WTC11 (cell line): ENCODE results near the gene RADX. TPM values are rescaled to one million over a fixed set of nuclear protein-coding genes. Genes with fewer than 3 reads are reported as not detected.

Experiments
- ATAC-seq: fragments of 200-7000 bp; cut with Tn5 transposase; 2 replicates; pipeline ENCODE4 v1.10.0; 2021; ENCODE audit warnings: mild to moderate bottlenecking, moderate library complexity
- Bru-seq: library from RNA; stranded (reverse); fragments of 400-500 nt; gene quantifications from one replicate; lab custom pipeline; 2021; lab: Mats Ljungman, UMichigan
- CTCF ChIA-PET: fragments of 300-600 bp; sonication (Branson Sonifier 250); formaldehyde crosslinking; loops from one replicate; lab custom pipeline; 2021; ENCODE audit warnings: antibody characterized with exemption; lab: Charles Lee
- POLR2A ChIA-PET: fragments of 350-600 bp; sonication (Branson Sonifier 250); formaldehyde crosslinking; loops from one replicate; lab custom pipeline; 2021; ENCODE audit warnings: antibody characterized with exemption; lab: Charles Lee
- DNase-seq: peaks from one replicate; pipeline ENCODE4 v3.0.0; 2021; ENCODE audit warnings: low spot score
- H3K27ac Mint-ChIP-seq: 2 replicates; pipeline ENCODE4 v1.8.0; 2021; ENCODE audit warnings: mixed read lengths
- H3K27me3 Mint-ChIP-seq: 2 replicates; pipeline ENCODE4 v1.8.0; 2021; ENCODE audit warnings: low read depth, mild to moderate bottlenecking, moderate library complexity, mixed read lengths
- H3K36me3 Mint-ChIP-seq: 2 replicates; pipeline ENCODE4 v1.8.0; 2021; ENCODE audit warnings: mixed read lengths
- H3K4me1 Mint-ChIP-seq: 2 replicates; pipeline ENCODE4 v1.8.0; 2022; ENCODE audit warnings: mixed read lengths
- H3K4me3 Mint-ChIP-seq: 2 replicates; pipeline ENCODE4 v1.8.0; 2021; ENCODE audit warnings: mild to moderate bottlenecking, moderate library complexity, mixed read lengths
- H3K9me3 Mint-ChIP-seq: 2 replicates; pipeline ENCODE4 v1.8.0; 2021; ENCODE audit warnings: mixed read lengths
- AR ChIP-seq: fragments of 250-450 bp; sonication (Bioruptor Pico); IDR thresholded peaks from 2 replicates; pipeline ENCODE4 v1.9.0; 2021; ENCODE audit warnings: mild to moderate bottlenecking
- ELF4 ChIP-seq: sonication (generic); formaldehyde crosslinking; IDR thresholded peaks from 2 replicates; pipeline ENCODE4 v1.8.1; 2022; ENCODE audit warnings: low read depth, mild to moderate bottlenecking, moderate library complexity, missing genetic modification reagents
- GABPB1 ChIP-seq: sonication (generic); formaldehyde crosslinking; IDR thresholded peaks from 2 replicates; pipeline ENCODE4 v1.8.1; 2023; ENCODE audit warnings: mild to moderate bottlenecking, missing genetic modification reagents
- GRHL2 ChIP-seq: fragments of 250-450 bp; sonication (Bioruptor Pico); IDR thresholded peaks from 2 replicates; pipeline ENCODE4 v1.8.0; 2022; ENCODE audit warnings: mild to moderate bottlenecking, moderate library complexity; ENCODE audit not compliant: insufficient replicate concordance, severe bottlenecking
- HMGXB4 ChIP-seq: sonication (generic); formaldehyde crosslinking; IDR thresholded peaks from 2 replicates; pipeline ENCODE4 v1.8.1; 2023; ENCODE audit warnings: mild to moderate bottlenecking, moderate library complexity, missing genetic modification reagents
- MAX ChIP-seq: sonication (generic); formaldehyde crosslinking; IDR thresholded peaks from 2 replicates; pipeline ENCODE4 v1.8.0; 2022; ENCODE audit warnings: mild to moderate bottlenecking, missing genetic modification reagents
- OVOL2 ChIP-seq: fragments of 250-450 bp; sonication (Bioruptor Pico); IDR thresholded peaks from 2 replicates; pipeline ENCODE4 v1.9.0; 2021; ENCODE audit warnings: mild to moderate bottlenecking, borderline replicate concordance
- SP1 ChIP-seq: sonication (generic); formaldehyde crosslinking; conservative IDR thresholded peaks from 2 replicates; pipeline ENCODE4 v1.8.1; 2022; ENCODE audit warnings: missing genetic modification reagents
- USF2 ChIP-seq: sonication (generic); formaldehyde crosslinking; IDR thresholded peaks from 2 replicates; pipeline ENCODE4 v1.8.1; 2023; ENCODE audit warnings: mild to moderate bottlenecking, missing genetic modification reagents, moderate library complexity
- ZBTB21 ChIP-seq: sonication (generic); formaldehyde crosslinking; IDR thresholded peaks from 2 replicates; pipeline ENCODE4 v1.8.1; 2023; ENCODE audit warnings: mild to moderate bottlenecking, missing genetic modification reagents, borderline replicate concordance
- long read RNA-seq, 3 experiments: library from RNA in 1 of 3; library from capped mRNA in 1 of 3; library from polyadenylated mRNA in 1 of 3; unstranded in 2 of 3; stranded (forward) in 1 of 3; transcript quantifications; one replicate each; pipeline ENCODE4 v2.0.0, GENCODE V29; 2021
- total RNA-seq: library from RNA; stranded (reverse); gene quantifications from 3 replicates; pipeline ENCODE4 v1.2.3, GENCODE V29; 2021
- TF ChIP-seq, protein P1 (sequence below): sonication (generic); formaldehyde crosslinking; IDR thresholded peaks from 2 replicates; pipeline ENCODE4 v1.8.1; 2023; ENCODE audit warnings: mild to moderate bottlenecking, missing genetic modification reagents
- TF ChIP-seq, protein P2 (sequence below): fragments of 250-450 bp; sonication (Bioruptor Pico); IDR thresholded peaks from 2 replicates; pipeline ENCODE4 v1.8.0; 2021; ENCODE audit warnings: mild to moderate bottlenecking

RADX gene, protein sequence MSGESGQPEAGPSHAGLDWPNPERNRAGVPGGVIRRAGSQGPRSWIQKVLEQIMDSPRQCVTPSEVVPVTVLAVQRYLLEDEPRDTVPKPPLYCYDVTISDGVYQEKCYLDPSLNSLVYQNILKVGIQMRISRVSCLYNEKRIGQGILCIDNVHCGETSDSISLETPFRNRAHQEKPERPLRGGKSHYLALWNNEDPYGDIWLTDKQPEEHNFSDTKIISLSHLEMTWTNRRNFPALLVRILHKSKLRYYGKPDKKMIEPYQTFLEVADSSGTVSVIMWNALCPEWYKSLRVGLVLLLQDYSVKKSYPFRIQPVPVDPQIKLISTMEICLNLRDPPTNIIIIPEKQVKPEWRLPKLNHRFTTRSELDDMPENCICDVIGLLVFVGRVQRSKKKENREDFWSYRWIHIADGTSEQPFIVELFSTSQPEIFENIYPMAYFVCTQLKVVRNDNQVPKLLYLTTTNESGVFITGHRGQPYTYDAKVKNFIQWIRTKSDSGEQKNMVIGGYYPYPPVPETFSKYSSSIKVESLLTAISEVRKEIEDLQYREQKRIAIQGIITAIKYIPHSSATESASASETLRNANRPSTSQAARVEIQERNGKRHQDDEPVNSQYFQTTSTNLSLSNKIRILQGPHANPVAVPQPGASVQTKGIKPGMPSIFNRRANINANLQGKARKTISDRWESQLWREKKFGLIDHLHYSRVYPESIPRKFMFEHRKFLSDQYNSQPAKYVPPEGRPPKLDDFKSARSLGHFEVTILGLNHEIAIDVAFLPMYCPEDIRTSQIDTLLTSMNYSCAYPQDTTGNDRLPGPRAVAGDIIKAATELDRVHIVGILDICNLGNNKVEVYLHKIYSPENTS
- total RNA-seq (3.0 to 5.0 TPM (median 4.4 TPM) in 3 replicates), Bru-seq, nascent RNA (percentile 39 among the genes with signal in this experiment)
- long read RNA-seq, experiment 1, transcript CXorf57-202 (14 exons, 3,861 nt): major isoform, 11 of 16 reads
- long read RNA-seq, experiment 1, partial matches to known transcripts: 2 of 16 reads
- long read RNA-seq, experiment 1, other reads (novel, unspliced or antisense): 2 of 16 reads
- long read RNA-seq, experiment 2, partial matches to known transcripts: 2 of 9 reads
- long read RNA-seq, experiment 2, other reads (novel, unspliced or antisense): 5 of 9 reads
- long read RNA-seq, experiment 3, partial matches to known transcripts: 2 of 3 reads
- long read RNA-seq, experiment 3, other reads (novel, unspliced or antisense): 0 of 3 reads

DNA sequence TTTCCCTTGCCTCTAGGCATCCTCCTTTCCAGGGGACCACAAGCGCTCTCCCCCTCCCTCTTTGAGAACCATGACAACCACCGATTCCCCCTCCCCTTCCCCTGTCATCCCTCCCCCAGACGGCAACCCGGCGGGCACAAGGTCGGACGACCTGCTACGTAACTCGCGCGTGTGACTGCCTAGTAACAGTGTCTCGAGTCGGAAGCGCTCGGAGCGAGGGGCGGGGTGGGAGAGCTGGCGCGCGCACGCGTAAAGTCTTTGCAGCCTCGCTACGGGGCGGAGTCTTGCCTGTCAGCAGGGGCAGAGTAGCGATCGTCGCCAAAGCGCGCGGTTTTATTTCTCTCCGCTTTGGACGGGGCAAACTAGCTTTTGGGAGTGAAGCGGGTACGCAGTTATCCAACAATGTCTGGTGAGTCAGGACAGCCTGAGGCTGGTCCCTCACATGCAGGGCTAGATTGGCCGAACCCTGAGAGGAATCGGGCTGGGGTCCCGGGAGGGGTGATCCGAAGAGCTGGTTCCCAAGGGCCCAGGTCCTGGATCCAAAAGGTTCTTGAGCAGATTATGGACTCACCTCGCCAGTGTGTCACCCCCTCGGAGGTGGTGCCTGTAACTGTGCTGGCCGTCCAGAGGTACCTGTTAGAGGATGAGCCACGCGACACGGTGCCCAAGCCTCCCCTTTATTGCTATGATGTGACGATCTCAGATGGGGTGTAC, at the start of gene RADX:
RADX (plus strand) TSS at position 300 of the 714 bp plus-strand sequence; CDS start at position 403, 103 bp downstream.
- ChIA-PET CTCF (interaction anchor here (0.8 to 1.3 kb wide), 3 partner anchors 8 to 130 kb away, joined by 3 to 5 read pairs (median 3); partner anchors contain the start of gene RNF128), POLR2A (no interaction called here)
- Mint-ChIP-seq H3K4me3 (peak within 1 kb of the TSS; percentile 86), H3K27me3 (peaks cover 12% of the 10 kb centered on the region), H3K4me1 (peaks cover 23% of the 10 kb centered on the region), H3K36me3 (no peaks in the 10 kb centered on the region), H3K27ac (peak within 1 kb of the TSS; percentile 63; the same call in 1 of the 2 replicates), H3K9me3 (no peaks in the 10 kb centered on the region)
- peak; percentile 82 for DNase-seq
- peak; percentile 93 for ATAC-seq
- TF ChIP-seq USF2 (0 out of 2 replicates have a peak, but pooled peaks have one; percentile 13), OVOL2 (no peak), AR (no peak), MAX (CRISPR knock-in tag) (peak; percentile 69), HMGXB4 (CRISPR knock-in tag) (no peak), SP1 (CRISPR knock-in tag) (peak; percentile 45; the same call in 1 of the 2 replicates), GABPB1 (no peak)
- TF ChIP-seq, protein P1, sequence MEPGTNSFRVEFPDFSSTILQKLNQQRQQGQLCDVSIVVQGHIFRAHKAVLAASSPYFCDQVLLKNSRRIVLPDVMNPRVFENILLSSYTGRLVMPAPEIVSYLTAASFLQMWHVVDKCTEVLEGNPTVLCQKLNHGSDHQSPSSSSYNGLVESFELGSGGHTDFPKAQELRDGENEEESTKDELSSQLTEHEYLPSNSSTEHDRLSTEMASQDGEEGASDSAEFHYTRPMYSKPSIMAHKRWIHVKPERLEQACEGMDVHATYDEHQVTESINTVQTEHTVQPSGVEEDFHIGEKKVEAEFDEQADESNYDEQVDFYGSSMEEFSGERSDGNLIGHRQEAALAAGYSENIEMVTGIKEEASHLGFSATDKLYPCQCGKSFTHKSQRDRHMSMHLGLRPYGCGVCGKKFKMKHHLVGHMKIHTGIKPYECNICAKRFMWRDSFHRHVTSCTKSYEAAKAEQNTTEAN (CRISPR knock-in tag): no peak
- TF ChIP-seq, protein P2, sequence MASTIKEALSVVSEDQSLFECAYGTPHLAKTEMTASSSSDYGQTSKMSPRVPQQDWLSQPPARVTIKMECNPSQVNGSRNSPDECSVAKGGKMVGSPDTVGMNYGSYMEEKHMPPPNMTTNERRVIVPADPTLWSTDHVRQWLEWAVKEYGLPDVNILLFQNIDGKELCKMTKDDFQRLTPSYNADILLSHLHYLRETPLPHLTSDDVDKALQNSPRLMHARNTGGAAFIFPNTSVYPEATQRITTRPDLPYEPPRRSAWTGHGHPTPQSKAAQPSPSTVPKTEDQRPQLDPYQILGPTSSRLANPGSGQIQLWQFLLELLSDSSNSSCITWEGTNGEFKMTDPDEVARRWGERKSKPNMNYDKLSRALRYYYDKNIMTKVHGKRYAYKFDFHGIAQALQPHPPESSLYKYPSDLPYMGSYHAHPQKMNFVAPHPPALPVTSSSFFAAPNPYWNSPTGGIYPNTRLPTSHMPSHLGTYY (CRISPR knock-in tag): no peak

DNA sequence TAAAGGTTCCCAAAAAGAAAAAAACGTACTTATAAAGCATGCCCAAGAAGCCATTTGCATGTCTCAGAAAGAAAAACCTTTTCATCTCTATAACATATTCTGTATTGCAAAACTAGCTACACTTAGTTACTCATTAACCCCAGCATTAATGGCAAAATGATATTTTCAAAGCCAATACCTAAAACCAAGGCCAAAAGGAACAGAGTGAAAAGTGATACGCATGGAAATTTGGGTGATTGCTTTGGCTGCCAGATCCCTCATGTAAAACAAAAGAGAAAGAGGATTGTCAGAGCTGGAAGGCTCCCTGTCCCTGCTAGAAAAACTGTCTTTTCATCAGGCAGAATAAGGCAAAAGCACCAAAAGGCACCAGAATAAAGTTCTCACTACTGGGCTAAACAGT, 46.8 kb upstream of the RADX start:
- Mint-ChIP-seq H3K4me1 (no peaks in the 10 kb centered on the region), H3K27me3 (no peaks in the 10 kb centered on the region; the same call in 1 of the 2 replicates), H3K36me3 (no peaks in the 10 kb centered on the region), H3K4me3 (no peak overlapping the region), H3K27ac (no peak overlapping the region), H3K9me3 (no peaks in the 10 kb centered on the region)
- ChIA-PET POLR2A (no interaction called here), CTCF (no interaction called here)
- no peak for TF ChIP-seq ZBTB21 (CRISPR knock-in tag)
- no peak for TF ChIP-seq GRHL2
- no peak for TF ChIP-seq ELF4 (CRISPR knock-in tag)
- no peak for ATAC-seq
- DNase-seq: no peak
